ENCODE measurements around the gene CHERP. TPM values are rescaled to one million over a fixed set of nuclear protein-coding genes. Genes with fewer than 3 reads are reported as not detected.

CHERP gene
- total and polyA plus RNA-seq, 2 of the 8 experiments (the other 6 are each of a cell fraction or from before 2014, with no cell fraction given): 13.9 to 73.7 TPM

GRCh38 chr19:16575282-16575681 lies 33.0 kb upstream of the CHERP start (continued):
- TF ChIP-seq, protein P1, sequence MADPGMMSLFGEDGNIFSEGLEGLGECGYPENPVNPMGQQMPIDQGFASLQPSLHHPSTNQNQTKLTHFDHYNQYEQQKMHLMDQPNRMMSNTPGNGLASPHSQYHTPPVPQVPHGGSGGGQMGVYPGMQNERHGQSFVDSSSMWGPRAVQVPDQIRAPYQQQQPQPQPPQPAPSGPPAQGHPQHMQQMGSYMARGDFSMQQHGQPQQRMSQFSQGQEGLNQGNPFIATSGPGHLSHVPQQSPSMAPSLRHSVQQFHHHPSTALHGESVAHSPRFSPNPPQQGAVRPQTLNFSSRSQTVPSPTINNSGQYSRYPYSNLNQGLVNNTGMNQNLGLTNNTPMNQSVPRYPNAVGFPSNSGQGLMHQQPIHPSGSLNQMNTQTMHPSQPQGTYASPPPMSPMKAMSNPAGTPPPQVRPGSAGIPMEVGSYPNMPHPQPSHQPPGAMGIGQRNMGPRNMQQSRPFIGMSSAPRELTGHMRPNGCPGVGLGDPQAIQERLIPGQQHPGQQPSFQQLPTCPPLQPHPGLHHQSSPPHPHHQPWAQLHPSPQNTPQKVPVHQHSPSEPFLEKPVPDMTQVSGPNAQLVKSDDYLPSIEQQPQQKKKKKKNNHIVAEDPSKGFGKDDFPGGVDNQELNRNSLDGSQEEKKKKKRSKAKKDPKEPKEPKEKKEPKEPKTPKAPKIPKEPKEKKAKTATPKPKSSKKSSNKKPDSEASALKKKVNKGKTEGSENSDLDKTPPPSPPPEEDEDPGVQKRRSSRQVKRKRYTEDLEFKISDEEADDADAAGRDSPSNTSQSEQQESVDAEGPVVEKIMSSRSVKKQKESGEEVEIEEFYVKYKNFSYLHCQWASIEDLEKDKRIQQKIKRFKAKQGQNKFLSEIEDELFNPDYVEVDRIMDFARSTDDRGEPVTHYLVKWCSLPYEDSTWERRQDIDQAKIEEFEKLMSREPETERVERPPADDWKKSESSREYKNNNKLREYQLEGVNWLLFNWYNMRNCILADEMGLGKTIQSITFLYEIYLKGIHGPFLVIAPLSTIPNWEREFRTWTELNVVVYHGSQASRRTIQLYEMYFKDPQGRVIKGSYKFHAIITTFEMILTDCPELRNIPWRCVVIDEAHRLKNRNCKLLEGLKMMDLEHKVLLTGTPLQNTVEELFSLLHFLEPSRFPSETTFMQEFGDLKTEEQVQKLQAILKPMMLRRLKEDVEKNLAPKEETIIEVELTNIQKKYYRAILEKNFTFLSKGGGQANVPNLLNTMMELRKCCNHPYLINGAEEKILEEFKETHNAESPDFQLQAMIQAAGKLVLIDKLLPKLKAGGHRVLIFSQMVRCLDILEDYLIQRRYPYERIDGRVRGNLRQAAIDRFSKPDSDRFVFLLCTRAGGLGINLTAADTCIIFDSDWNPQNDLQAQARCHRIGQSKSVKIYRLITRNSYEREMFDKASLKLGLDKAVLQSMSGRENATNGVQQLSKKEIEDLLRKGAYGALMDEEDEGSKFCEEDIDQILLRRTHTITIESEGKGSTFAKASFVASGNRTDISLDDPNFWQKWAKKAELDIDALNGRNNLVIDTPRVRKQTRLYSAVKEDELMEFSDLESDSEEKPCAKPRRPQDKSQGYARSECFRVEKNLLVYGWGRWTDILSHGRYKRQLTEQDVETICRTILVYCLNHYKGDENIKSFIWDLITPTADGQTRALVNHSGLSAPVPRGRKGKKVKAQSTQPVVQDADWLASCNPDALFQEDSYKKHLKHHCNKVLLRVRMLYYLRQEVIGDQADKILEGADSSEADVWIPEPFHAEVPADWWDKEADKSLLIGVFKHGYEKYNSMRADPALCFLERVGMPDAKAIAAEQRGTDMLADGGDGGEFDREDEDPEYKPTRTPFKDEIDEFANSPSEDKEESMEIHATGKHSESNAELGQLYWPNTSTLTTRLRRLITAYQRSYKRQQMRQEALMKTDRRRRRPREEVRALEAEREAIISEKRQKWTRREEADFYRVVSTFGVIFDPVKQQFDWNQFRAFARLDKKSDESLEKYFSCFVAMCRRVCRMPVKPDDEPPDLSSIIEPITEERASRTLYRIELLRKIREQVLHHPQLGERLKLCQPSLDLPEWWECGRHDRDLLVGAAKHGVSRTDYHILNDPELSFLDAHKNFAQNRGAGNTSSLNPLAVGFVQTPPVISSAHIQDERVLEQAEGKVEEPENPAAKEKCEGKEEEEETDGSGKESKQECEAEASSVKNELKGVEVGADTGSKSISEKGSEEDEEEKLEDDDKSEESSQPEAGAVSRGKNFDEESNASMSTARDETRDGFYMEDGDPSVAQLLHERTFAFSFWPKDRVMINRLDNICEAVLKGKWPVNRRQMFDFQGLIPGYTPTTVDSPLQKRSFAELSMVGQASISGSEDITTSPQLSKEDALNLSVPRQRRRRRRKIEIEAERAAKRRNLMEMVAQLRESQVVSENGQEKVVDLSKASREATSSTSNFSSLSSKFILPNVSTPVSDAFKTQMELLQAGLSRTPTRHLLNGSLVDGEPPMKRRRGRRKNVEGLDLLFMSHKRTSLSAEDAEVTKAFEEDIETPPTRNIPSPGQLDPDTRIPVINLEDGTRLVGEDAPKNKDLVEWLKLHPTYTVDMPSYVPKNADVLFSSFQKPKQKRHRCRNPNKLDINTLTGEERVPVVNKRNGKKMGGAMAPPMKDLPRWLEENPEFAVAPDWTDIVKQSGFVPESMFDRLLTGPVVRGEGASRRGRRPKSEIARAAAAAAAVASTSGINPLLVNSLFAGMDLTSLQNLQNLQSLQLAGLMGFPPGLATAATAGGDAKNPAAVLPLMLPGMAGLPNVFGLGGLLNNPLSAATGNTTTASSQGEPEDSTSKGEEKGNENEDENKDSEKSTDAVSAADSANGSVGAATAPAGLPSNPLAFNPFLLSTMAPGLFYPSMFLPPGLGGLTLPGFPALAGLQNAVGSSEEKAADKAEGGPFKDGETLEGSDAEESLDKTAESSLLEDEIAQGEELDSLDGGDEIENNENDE (IDR thresholded peaks at IDR 0.05; ENCODE audit: insufficient replicate concordance, low read length): no peak
- TF ChIP-seq EZH2 (IDR thresholded peaks at IDR 0.05; ENCODE audit: low read depth, low read length, severe bottlenecking): no peak
- no peak for TF ChIP-seq ZNF274 (IDR thresholded peaks at IDR 0.05; ENCODE audit: borderline replicate concordance, extremely low read depth, low read length)
- no peak for TF ChIP-seq JUND (IDR thresholded peaks at IDR 0.05; ENCODE audit: low read length)
- TF ChIP-seq SUZ12 (IDR thresholded peaks at IDR 0.05; ENCODE audit: low read length): no peak
- TF ChIP-seq POLR2A (IDR thresholded peaks at IDR 0.05; ENCODE audit: control extremely low read depth in 1 of 2, low read depth in 2 of 2, low read length in 2 of 2): no peak
- no peak for TF ChIP-seq SP2 (IDR thresholded peaks at IDR 0.05; ENCODE audit: low read length)

Data from H1 (cell line).